ENCODE results near the gene ENTPD1. TPM values are rescaled to one million over a fixed set of nuclear protein-coding genes. Genes with fewer than 3 reads are reported as not detected.

The ENTPD1 gene
- total and polyA plus RNA-seq, 10 of the 15 experiments (the other 5 are each of a cell fraction or from before 2014, with no cell fraction given): 110 to 413 (median 161) TPM

- TF ChIP-seq ZBTB4 (CRISPR knock-in tag; IDR thresholded peaks at IDR 0.05): no peak
- TF ChIP-seq USF2 (IDR thresholded peaks at IDR 0.05; ENCODE audit: borderline replicate concordance, low read depth, low read length): no peak
- TF ChIP-seq MEF2B (IDR thresholded peaks at IDR 0.05; ENCODE audit: partially characterized antibody, poor library complexity, severe bottlenecking): no peak
- TF ChIP-seq HDAC6 (IDR thresholded peaks at IDR 0.05; ENCODE audit: unreplicated experiment): no peak
- no peak for TF ChIP-seq TBL1XR1 (IDR thresholded peaks at IDR 0.05; ENCODE audit: low read depth, low read length)
- no peak for TF ChIP-seq ZNF592 (IDR thresholded peaks at IDR 0.05)
- no peak for TF ChIP-seq NR2C2 (IDR thresholded peaks at IDR 0.05; ENCODE audit: borderline replicate concordance, control insufficient read depth, insufficient read length, low read depth)
- TF ChIP-seq IRF4 (IDR thresholded peaks at IDR 0.05; ENCODE audit: low read depth, low read length): no peak
- no peak for TF ChIP-seq REST (IDR thresholded peaks at IDR 0.05; ENCODE audit: low read depth, low read length)
- TF ChIP-seq SMARCA5 (IDR thresholded peaks at IDR 0.05): no peak
- peak; percentile 59 to 66; a peak in 3 of 4 replicates for TF ChIP-seq IKZF2 (IDR thresholded peaks at IDR 0.05)
- TF ChIP-seq, protein P1, sequence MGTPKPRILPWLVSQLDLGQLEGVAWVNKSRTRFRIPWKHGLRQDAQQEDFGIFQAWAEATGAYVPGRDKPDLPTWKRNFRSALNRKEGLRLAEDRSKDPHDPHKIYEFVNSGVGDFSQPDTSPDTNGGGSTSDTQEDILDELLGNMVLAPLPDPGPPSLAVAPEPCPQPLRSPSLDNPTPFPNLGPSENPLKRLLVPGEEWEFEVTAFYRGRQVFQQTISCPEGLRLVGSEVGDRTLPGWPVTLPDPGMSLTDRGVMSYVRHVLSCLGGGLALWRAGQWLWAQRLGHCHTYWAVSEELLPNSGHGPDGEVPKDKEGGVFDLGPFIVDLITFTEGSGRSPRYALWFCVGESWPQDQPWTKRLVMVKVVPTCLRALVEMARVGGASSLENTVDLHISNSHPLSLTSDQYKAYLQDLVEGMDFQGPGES (IDR thresholded peaks at IDR 0.05): no peak
- TF ChIP-seq RUNX3 (IDR thresholded peaks at IDR 0.05; ENCODE audit: low read length): no peak
- TF ChIP-seq BCLAF1 (IDR thresholded peaks at IDR 0.05): no peak
Observed at GRCh38 chr10:95782318-95782717, 26.4 kb downstream of the ENTPD1 start (continued).
